ENCODE results near the gene POMT2.

Gene POMT2

DNA sequence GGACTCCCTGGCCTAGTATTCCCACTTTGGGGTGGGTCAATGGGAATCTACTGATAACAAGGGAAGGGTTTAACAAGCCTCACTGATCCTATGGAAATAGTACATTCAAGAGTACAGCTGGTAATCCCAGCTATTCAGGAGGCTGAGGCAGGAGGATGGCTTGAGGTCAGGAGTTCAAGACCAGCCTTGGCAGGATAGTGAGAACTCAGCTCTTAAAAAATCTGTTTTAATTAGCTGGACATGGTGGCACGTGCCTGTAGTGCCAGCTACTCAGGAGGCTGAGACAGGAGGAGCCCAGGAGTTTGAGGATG lies 4.5 kb downstream of the POMT2 start:
- peak overlapping the region; percentile 19 for H3K27ac ChIP-seq (ENCODE audit: poor library complexity, severe bottlenecking)
- no peak overlapping the region for H3K4me3 ChIP-seq (ENCODE audit: severe bottlenecking)
- peaks cover 23% of the 10 kb centered on the region for H3K4me1 ChIP-seq (ENCODE audit: insufficient read depth, poor library complexity, severe bottlenecking)
- H3K36me3 ChIP-seq (ENCODE audit: low read depth): no peaks in the 10 kb centered on the region
- H3K27me3 ChIP-seq (ENCODE audit: insufficient read depth, poor library complexity, severe bottlenecking): no peaks in the 10 kb centered on the region
- DNase-seq (ENCODE audit: low spot score) (no peak), ATAC-seq (ENCODE audit: low read depth) (no peak)
- TF ChIP-seq CTCF (IDR thresholded peaks at IDR 0.05; ENCODE audit: poor library complexity, severe bottlenecking): peak; percentile 74
- no peaks in the 10 kb centered on the region for H3K9me3 ChIP-seq (ENCODE audit: severe bottlenecking)

GRCh38 chr14:77314539-77315457 lies 5.9 kb downstream of the POMT2 start:
- DNase-seq (ENCODE audit: low spot score) (no peak), ATAC-seq (ENCODE audit: low read depth) (no peak)
- H3K27ac ChIP-seq (ENCODE audit: poor library complexity, severe bottlenecking): peak overlapping the region; percentile 59
- H3K4me3 ChIP-seq (ENCODE audit: severe bottlenecking): no peak overlapping the region
- H3K9me3 ChIP-seq (ENCODE audit: severe bottlenecking): no peaks in the 10 kb centered on the region
- H3K27me3 ChIP-seq (ENCODE audit: insufficient read depth, poor library complexity, severe bottlenecking): no peaks in the 10 kb centered on the region
- TF ChIP-seq CTCF (IDR thresholded peaks at IDR 0.05; ENCODE audit: poor library complexity, severe bottlenecking): no peak
- no peaks in the 10 kb centered on the region for H3K36me3 ChIP-seq (ENCODE audit: low read depth)
- H3K4me1 ChIP-seq (ENCODE audit: insufficient read depth, poor library complexity, severe bottlenecking): peaks cover 22% of the 10 kb centered on the region

DNA sequence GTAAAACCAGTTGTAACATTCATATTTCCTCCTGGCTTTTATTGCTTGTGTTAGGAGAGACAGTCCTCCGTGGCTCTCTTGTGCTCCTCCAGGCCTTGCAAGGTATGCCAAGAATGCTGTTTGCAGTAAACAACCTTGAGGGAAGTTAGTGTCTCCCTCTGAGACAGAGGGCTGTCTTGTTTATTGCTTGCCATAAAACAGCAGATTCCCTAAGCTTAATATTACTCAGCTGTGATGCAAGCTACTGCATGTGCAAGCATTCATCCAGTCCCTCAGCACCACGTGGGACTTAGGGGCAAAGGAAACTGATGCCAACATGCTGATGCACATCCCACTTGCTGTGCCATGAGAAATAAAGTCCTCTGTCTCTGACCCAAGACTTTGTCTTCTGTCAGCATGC lies 6.6 kb downstream of the POMT2 start:
- no peak for TF ChIP-seq CTCF (IDR thresholded peaks at IDR 0.05; ENCODE audit: poor library complexity, severe bottlenecking)
- Histone ChIP-seq H3K4me1 (ENCODE audit: insufficient read depth, poor library complexity, severe bottlenecking) (peaks cover 18% of the 10 kb centered on the region), H3K4me3 (ENCODE audit: severe bottlenecking) (no peak overlapping the region), H3K27ac (ENCODE audit: poor library complexity, severe bottlenecking) (peak overlapping the region; percentile 59), H3K9me3 (ENCODE audit: severe bottlenecking) (no peaks in the 10 kb centered on the region), H3K36me3 (ENCODE audit: low read depth) (no peaks in the 10 kb centered on the region), H3K27me3 (ENCODE audit: insufficient read depth, poor library complexity, severe bottlenecking) (no peaks in the 10 kb centered on the region)
- peak; percentile 83 for DNase-seq (ENCODE audit: low spot score)
- ATAC-seq (ENCODE audit: low read depth): peak; percentile 89

DNA sequence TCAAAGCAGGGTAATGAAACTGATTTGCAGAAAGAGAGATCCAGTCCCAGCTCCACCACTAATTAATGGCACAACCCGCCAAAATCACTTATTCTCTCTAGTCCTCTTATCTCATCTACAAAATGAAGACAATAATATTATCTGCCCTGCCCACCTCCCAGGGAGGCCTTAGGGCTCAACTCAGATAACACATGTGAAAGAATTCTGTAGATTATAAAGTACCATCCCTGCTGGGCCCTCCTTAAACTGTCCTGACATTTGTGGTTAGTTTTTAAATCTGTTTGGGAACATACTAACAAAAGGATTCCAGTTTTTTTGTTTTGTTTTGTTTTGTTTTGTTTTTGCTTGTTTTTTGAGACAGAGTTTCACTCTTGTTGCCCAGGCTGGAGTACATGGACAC lies 7.3 kb downstream of the POMT2 start:
- Histone ChIP-seq H3K4me1 (ENCODE audit: insufficient read depth, poor library complexity, severe bottlenecking) (peaks cover 18% of the 10 kb centered on the region), H3K27ac (ENCODE audit: poor library complexity, severe bottlenecking) (peak overlapping the region; percentile 59), H3K4me3 (ENCODE audit: severe bottlenecking) (no peak overlapping the region), H3K27me3 (ENCODE audit: insufficient read depth, poor library complexity, severe bottlenecking) (no peaks in the 10 kb centered on the region), H3K36me3 (ENCODE audit: low read depth) (no peaks in the 10 kb centered on the region), H3K9me3 (ENCODE audit: severe bottlenecking) (no peaks in the 10 kb centered on the region)
- TF ChIP-seq CTCF (IDR thresholded peaks at IDR 0.05; ENCODE audit: poor library complexity, severe bottlenecking): no peak
- DNase-seq (ENCODE audit: low spot score) (no peak), ATAC-seq (ENCODE audit: low read depth) (no peak)

- Histone ChIP-seq H3K36me3 (ENCODE audit: low read depth) (no peaks in the 10 kb centered on the region), H3K4me1 (ENCODE audit: insufficient read depth, poor library complexity, severe bottlenecking) (peaks cover 19% of the 10 kb centered on the region), H3K27ac (ENCODE audit: poor library complexity, severe bottlenecking) (no peak overlapping the region), H3K27me3 (ENCODE audit: insufficient read depth, poor library complexity, severe bottlenecking) (no peaks in the 10 kb centered on the region), H3K9me3 (ENCODE audit: severe bottlenecking) (no peaks in the 10 kb centered on the region), H3K4me3 (ENCODE audit: severe bottlenecking) (no peak overlapping the region)
- DNase-seq (ENCODE audit: low spot score): no peak
- no peak for TF ChIP-seq CTCF (IDR thresholded peaks at IDR 0.05; ENCODE audit: poor library complexity, severe bottlenecking)
- ATAC-seq (ENCODE audit: low read depth): no peak
Observed at GRCh38 chr14:77311217-77311616, 9.5 kb downstream of the POMT2 start.
